GM12878 (cell line): ENCODE data around the gene SAFB. TPM values are rescaled to one million over a fixed set of nuclear protein-coding genes. Genes with fewer than 3 reads are reported as not detected.

Source experiments
- ATAC-seq: fragments of 200-7000 bp; cut with Tn5 transposase; 3 replicates; pipeline ENCODE4 v1.9.1; 2020; ENCODE audit warnings: mild to moderate bottlenecking, moderate library complexity
- BruUV-seq: library from RNA; stranded (reverse); fragments of 400-500 nt; replicated peaks from 2 replicates; lab custom pipeline; 2021; lab: Mats Ljungman, UMichigan
- CTCF ChIA-PET: fragments of 300-600 bp; sonication (Branson Sonifier 250); formaldehyde crosslinking; extraction: SDS; loops from one replicate; lab custom pipeline; 2021; ENCODE audit warnings: inconsistent platforms; lab: Yijun Ruan, JAX
- POLR2A ChIA-PET: fragments of 350-600 bp; formaldehyde crosslinking; extraction: SDS; loops from one replicate; lab custom pipeline; 2021; ENCODE audit warnings: inconsistent platforms; lab: Charles Lee
- RAD21 ChIA-PET: fragments of 300-600 bp; sonication (Branson Sonifier 250); formaldehyde crosslinking; loops from one replicate; lab custom pipeline; 2023; ENCODE audit warnings: antibody characterized with exemption; ENCODE audit not compliant: unreplicated experiment; lab: Charles Lee
- SMC1A ChIA-PET: fragments of 300-600 bp; sonication (Branson Sonifier 250); formaldehyde crosslinking; loops from one replicate; lab custom pipeline; 2023; ENCODE audit not compliant: unreplicated experiment, uncharacterized antibody; lab: Charles Lee
- DNase-seq: peaks from one replicate; pipeline ENCODE4 v3.0.0-alpha.2; 2011; ENCODE audit warnings: low read depth, low spot score
- FAIRE-seq: peaks from 3 replicates; lab custom pipeline; 2011; peaks lifted over from hg19 to GRCh38; lab: Jason Lieb, UNC
- H2AFZ ChIP-seq: 2 replicates; pipeline ENCODE4 v1.6.0; 2011; ENCODE audit warnings: low read depth, low read length, control low read depth; ENCODE audit not compliant: control insufficient read depth
- H3K27ac ChIP-seq: 2 replicates; pipeline ENCODE4 v1.5.1; 2011; ENCODE audit warnings: control low read depth; ENCODE audit not compliant: control insufficient read depth, insufficient read depth
- H3K27me3 ChIP-seq, 2 experiments: replicated peaks in 1 of 2; 2 replicates each; pipeline versions ENCODE4 v1.6.0 to v1.6.1; 2011; ENCODE audit warnings: low read length in 1 of 2; ENCODE audit not compliant: control insufficient read depth in 2 of 2, insufficient read depth in 2 of 2
- H3K36me3 ChIP-seq, 2 experiments: 2 replicates each; pipeline ENCODE4 v1.5.1; 2011; ENCODE audit warnings: low read length in 1 of 2; ENCODE audit not compliant: control insufficient read depth in 2 of 2, insufficient read depth in 2 of 2
- H3K4me1 ChIP-seq: 2 replicates; pipeline ENCODE4 v1.6.1; 2011; ENCODE audit warnings: mild to moderate bottlenecking, low read length, moderate library complexity, mixed read lengths; ENCODE audit not compliant: control insufficient read depth, insufficient read depth
- H3K4me2 ChIP-seq: 2 replicates; pipeline ENCODE4 v1.6.0; 2011; ENCODE audit warnings: control low read depth; ENCODE audit not compliant: control insufficient read depth, insufficient read depth
- H3K4me3 ChIP-seq: fragments of 200-600 bp; sonication (generic); 2 replicates; pipeline ENCODE4 v1.5.1; 2016
- H3K79me2 ChIP-seq: 2 replicates; pipeline ENCODE4 v1.6.0; 2011; ENCODE audit warnings: low read length; ENCODE audit not compliant: control insufficient read depth, insufficient read depth
- H3K9ac ChIP-seq: 2 replicates; pipeline ENCODE4 v1.8.0; 2011; ENCODE audit warnings: low read length, control low read depth, mixed read lengths; ENCODE audit not compliant: control insufficient read depth, insufficient read depth
- H3K9me3 ChIP-seq: replicated peaks from 3 replicates; pipeline ENCODE4 v1.5.1; 2011; ENCODE audit warnings: mild to moderate bottlenecking, low read length; ENCODE audit not compliant: control insufficient read depth, insufficient read depth
- H4K20me1 ChIP-seq: 2 replicates; pipeline ENCODE4 v1.6.0; 2011; ENCODE audit not compliant: control insufficient read depth, insufficient read depth
- BCL11A ChIP-seq: IDR thresholded peaks from 2 replicates; pipeline ENCODE4 v1.6.1; 2011; ENCODE audit warnings: low read depth, low read length
- CREM ChIP-seq: IDR thresholded peaks from 2 replicates; pipeline ENCODE4 v1.6.1; 2014; ENCODE audit warnings: antibody characterized with exemption, low read depth
- JUND ChIP-seq: IDR thresholded peaks from 2 replicates; pipeline ENCODE4 v1.6.1; 2012; ENCODE audit warnings: low read depth, mild to moderate bottlenecking, low read length, improper control_type of control experiment, moderate library complexity
- KAT2A ChIP-seq: conservative IDR thresholded peaks from 2 replicates; pipeline ENCODE4 v1.6.1; 2011; ENCODE audit warnings: low read depth, low read length; ENCODE audit not compliant: control insufficient read depth
- KDM1A ChIP-seq: fragments of 200-600 bp; sonication (generic); IDR thresholded peaks from 2 replicates; pipeline ENCODE4 v1.6.1; 2016; ENCODE audit warnings: borderline replicate concordance
- MEF2A ChIP-seq: IDR thresholded peaks from 2 replicates; pipeline ENCODE4 v1.6.1; 2011; ENCODE audit warnings: low read depth, mild to moderate bottlenecking, low read length, moderate library complexity; ENCODE audit not compliant: insufficient read depth
- NFXL1 ChIP-seq: fragments of 450-650 bp; IDR thresholded peaks from 2 replicates; pipeline ENCODE4 v1.6.1; 2017; ENCODE audit warnings: antibody characterized with exemption, mild to moderate bottlenecking, borderline replicate concordance
- NRF1 ChIP-seq: conservative IDR thresholded peaks from 2 replicates; pipeline ENCODE4 v1.6.1; 2011; ENCODE audit warnings: mild to moderate bottlenecking, low read depth, low read length, improper control_type of control experiment
- POLR2A ChIP-seq: IDR thresholded peaks from 2 replicates; pipeline ENCODE4 v1.6.1; 2011; ENCODE audit warnings: low read depth, mild to moderate bottlenecking, low read length
- POLR2AphosphoS5 ChIP-seq: IDR thresholded peaks from 2 replicates; pipeline ENCODE4 v1.6.1; 2011; ENCODE audit warnings: mild to moderate bottlenecking, low read length, inconsistent platforms
- RUNX3 ChIP-seq: IDR thresholded peaks from 2 replicates; pipeline ENCODE4 v1.6.1; 2012; ENCODE audit warnings: low read length, inconsistent platforms
- SIX5 ChIP-seq: IDR thresholded peaks from 2 replicates; pipeline ENCODE4 v1.6.1; 2011; ENCODE audit warnings: mild to moderate bottlenecking, low read depth, low read length, moderate library complexity; ENCODE audit not compliant: severe bottlenecking
- SREBF2 ChIP-seq: IDR thresholded peaks from 2 replicates; pipeline ENCODE4 v1.6.1; 2012; ENCODE audit warnings: mild to moderate bottlenecking, low read length
- STAT1 ChIP-seq: fragments of 450-650 bp; conservative IDR thresholded peaks from 2 replicates; pipeline ENCODE4 v1.6.1; 2014; ENCODE audit warnings: antibody characterized with exemption, mild to moderate bottlenecking
- STAT3 ChIP-seq: IDR thresholded peaks from 2 replicates; pipeline ENCODE4 v1.6.1; 2011; ENCODE audit warnings: low read depth, low read length, improper control_type of control experiment
- WRNIP1 ChIP-seq: IDR thresholded peaks from 2 replicates; pipeline ENCODE4 v1.6.1; 2011; ENCODE audit warnings: low read depth, low read length, improper control_type of control experiment, borderline replicate concordance
- YY1 ChIP-seq: IDR thresholded peaks from 2 replicates; pipeline ENCODE4 v1.6.1; 2011; ENCODE audit warnings: low read depth, mild to moderate bottlenecking, low read length
- ZNF384 ChIP-seq: IDR thresholded peaks from 2 replicates; pipeline ENCODE4 v1.6.1; 2012; ENCODE audit warnings: low read depth, mild to moderate bottlenecking, low read length, improper control_type of control experiment, borderline replicate concordance
- WGBS: methylation state at CpG from one replicate; pipeline ENCODE4 v1.1.6; 2016; ENCODE audit warnings: low lambda C conversion rate; ENCODE audit not compliant: insufficient replicate concordance, insufficient coverage; ENCODE audit errors: missing lambda C conversion rate; 5-methylcytosine and 5-hydroxymethylcytosine counted together
- in situ Hi-C: fragments of 300-500 bp; cut with MboI; formaldehyde crosslinking; loops from 9 replicates; pipeline ENCODE4 v1.14.3; 2018; ENCODE audit warnings: mixed read lengths
- intact Hi-C: fragments of 100-400 bp; cut with micrococcal nuclease; formaldehyde crosslinking; loops from one replicate; pipeline ENCODE4 v1.14.2; 2022; ENCODE audit not compliant: unreplicated experiment
- polyA plus RNA-seq, 11 experiments: library from polyadenylated mRNA; depleted of rRNA in 4 of 11; unstranded in 6 of 11; stranded (reverse) in 5 of 11; fragments of >200 nt; fragmentation: Nextera tagmentation in 4 of 11; fragmentation: Illumina TruSeq in 1 of 11; extraction: Ambion mirVana in 4 of 11; extraction: Trizol in 1 of 11; gene quantifications; 1 replicate in 1 of 11; 2 replicates in 10 of 11; pipeline versions ENCODE4 v1.2.1 to v1.2.3, GENCODE V29; 2011 to 2016; ENCODE audit warnings: inconsistent platforms in 2 of 11, missing spikeins in 2 of 11, low read depth in 1 of 11
- total RNA-seq, 4 experiments: library from RNA; depleted of rRNA in 3 of 4; stranded (reverse); fragments of >200 nt in 3 of 4; fragmentation: Illumina TruSeq in 1 of 4; extraction: Trizol in 1 of 4; gene quantifications; 2 replicates each; pipeline versions ENCODE4 v1.2.1 to v1.2.3, GENCODE V29; 2013 to 2021
- TF ChIP-seq, protein P1 (sequence below): IDR thresholded peaks from 2 replicates; pipeline ENCODE4 v1.6.1; 2012; ENCODE audit warnings: low read depth, low read length, improper control_type of control experiment

Gene SAFB
- total and polyA plus RNA-seq, 10 of the 15 experiments (the other 5 are each of a cell fraction or from before 2014, with no cell fraction given) = 1.6 to 131 (median 61.2) TPM

DNA sequence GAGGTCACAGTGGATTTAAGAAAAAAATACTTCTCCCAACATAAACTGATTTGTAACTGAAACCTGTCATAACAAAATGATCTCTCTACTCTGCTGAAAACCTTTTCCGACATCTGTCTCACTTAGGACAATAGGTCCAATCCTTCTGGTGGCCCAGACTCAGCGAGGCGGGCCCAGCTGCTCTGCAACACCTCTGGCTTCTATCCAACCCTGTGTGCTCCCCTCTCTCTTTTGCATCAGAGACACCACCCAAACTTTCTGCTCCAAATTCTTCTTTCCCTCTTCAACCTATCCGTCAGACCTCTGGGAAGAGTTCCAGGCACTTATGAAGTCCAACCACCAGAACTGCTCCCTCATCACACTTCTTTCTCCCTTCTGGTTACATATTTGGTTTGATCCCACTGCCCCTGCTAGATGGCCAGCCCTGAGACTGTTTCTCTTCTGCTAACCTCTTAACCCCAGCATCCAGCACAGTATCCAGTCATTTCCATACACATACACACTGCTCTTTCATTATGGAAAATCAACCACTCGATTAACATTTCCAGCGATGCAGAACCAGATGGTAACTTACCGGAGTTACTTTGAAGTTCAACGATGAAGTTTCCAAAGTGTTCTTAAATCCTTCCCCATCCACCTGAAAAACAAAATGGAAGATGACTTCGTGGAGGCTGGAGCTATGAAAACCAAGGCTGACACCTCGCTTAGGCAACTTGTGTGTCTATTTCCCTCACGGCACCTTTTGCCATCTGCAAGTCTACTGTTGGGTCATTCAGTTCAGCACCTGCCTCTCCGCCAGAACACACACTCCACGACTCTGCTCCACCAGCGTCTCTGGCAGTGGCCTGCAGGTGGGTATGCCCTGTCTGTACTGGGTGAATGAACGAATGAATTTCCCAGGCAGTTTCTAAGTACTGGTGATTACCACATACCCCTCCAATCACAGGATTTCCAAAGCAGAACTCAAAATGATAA lies 9.7 kb upstream of the SAFB start:
- RAD21 ChIA-PET = no interaction called here
- H4K20me1 ChIP-seq = no peaks in the 10 kb centered on the region

DNA sequence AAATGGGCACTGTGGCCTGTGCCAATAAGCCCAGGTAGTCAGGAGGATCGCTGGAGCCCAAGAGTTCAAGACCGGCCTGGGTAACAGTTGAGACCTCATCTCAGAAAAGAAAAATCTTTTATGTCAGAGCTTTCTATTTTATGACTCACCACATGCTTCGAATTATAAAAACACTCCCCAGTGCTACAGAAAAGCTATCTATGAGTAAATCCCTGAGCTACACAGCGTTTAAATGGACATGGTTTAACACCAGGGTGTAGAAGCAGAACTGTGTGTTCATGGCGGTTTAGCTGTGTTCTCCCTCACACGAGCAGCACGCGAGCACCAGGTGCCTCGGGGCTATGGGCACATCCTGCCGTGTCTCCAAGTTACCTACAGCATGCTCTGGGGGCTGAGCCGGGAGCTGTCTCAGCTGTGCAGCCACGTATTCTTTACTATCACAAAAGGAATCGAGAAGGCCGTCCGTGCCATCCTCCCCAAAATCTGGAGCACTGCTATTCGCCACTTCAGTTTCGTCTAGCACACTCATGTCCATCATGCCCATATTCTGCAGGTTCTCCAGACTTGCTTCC lies 7.0 kb upstream of the SAFB start:
- peaks cover 35% of the 10 kb centered on the region for H3K79me2 ChIP-seq
- FAIRE-seq (no peak), DNase-seq (no peak), ATAC-seq (no peak)
- H3K4me3 ChIP-seq = no peak overlapping the region
- BruUV-seq = no TSS peak
- no peaks in the 10 kb centered on the region for H3K9me3 ChIP-seq
- ChIA-PET SMC1A (interaction anchor here (0.8 kb wide), 1 partner anchor 9 kb away, joined by 3 read pairs; no protein-coding TSS in a partner anchor), POLR2A (no interaction called here), RAD21 (no interaction called here), CTCF (no interaction called here)
- WGBS = 95% methylated on average over 17 of the region's 17 CpGs
- H3K27ac ChIP-seq = no peak overlapping the region
- H3K36me3 ChIP-seq = peaks cover 15 to 42% of the 10 kb centered on the region in 2 experiments
- in situ Hi-C loops = no loop called here
- intact Hi-C loops = no loop called here
- no peak overlapping the region for H2AFZ ChIP-seq
- no peaks in the 10 kb centered on the region for H3K27me3 ChIP-seq
- no peaks in the 10 kb centered on the region for H4K20me1 ChIP-seq
- no peak overlapping the region for H3K9ac ChIP-seq
- H3K4me2 ChIP-seq = no peak overlapping the region
- H3K4me1 ChIP-seq = no peaks in the 10 kb centered on the region
- TF ChIP-seq BCL11A = no peak
- no peak for TF ChIP-seq ZNF384
- no peak for TF ChIP-seq SREBF2
- no peak for TF ChIP-seq RUNX3
- TF ChIP-seq NFXL1 = no peak
- TF ChIP-seq KAT2A = no peak
- no peak for TF ChIP-seq KDM1A
- no peak for TF ChIP-seq WRNIP1
- no peak for TF ChIP-seq STAT1
- TF ChIP-seq, protein P1, sequence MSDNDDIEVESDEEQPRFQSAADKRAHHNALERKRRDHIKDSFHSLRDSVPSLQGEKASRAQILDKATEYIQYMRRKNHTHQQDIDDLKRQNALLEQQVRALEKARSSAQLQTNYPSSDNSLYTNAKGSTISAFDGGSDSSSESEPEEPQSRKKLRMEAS = no peak
- TF ChIP-seq MEF2A = no peak
- no peak for TF ChIP-seq JUND
- TF ChIP-seq CREM = no peak
- no peak for TF ChIP-seq YY1
- TF ChIP-seq SIX5 = no peak
- TF ChIP-seq NRF1 = no peak

More for the DNA sequence above, 9.7 kb upstream of the SAFB start:
- no peak overlapping the region for H3K4me2 ChIP-seq
- no peak overlapping the region for H3K9ac ChIP-seq
- H3K27ac ChIP-seq = no peak overlapping the region
- POLR2A ChIA-PET = interaction anchor here (0.6 to 1.1 kb wide), 2 partner anchors 8 to 107 kb away, joined by 3 to 4 read pairs; partner anchors contain the start of gene LONP1
- 96% methylated on average over 15 of the region's 15 CpGs for WGBS
- ATAC-seq (no peak), FAIRE-seq (no peak), DNase-seq (no peak)
- SMC1A ChIA-PET = no interaction called here
- H3K27me3 ChIP-seq = no peaks in the 10 kb centered on the region
- TF ChIP-seq STAT3 (no peak), POLR2AphosphoS5 (peak; percentile 41; the same call in 1 of the 2 replicates), POLR2A (0 out of 2 replicates have a peak, but pooled peaks have one; percentile 25)
- in situ Hi-C loops = no loop called here
- intact Hi-C loops = no loop called here
- no peaks in the 10 kb centered on the region for H3K9me3 ChIP-seq
- H3K79me2 ChIP-seq = peaks cover 10% of the 10 kb centered on the region
- CTCF ChIA-PET = interaction anchor here (1.0 kb wide), 1 partner anchor 74 kb away, joined by 3 read pairs; no protein-coding TSS in a partner anchor
- H3K4me1 ChIP-seq = no peaks in the 10 kb centered on the region
- peaks cover 23 to 44% of the 10 kb centered on the region in 2 experiments for H3K36me3 ChIP-seq
- no TSS peak for BruUV-seq
- no peak overlapping the region for H3K4me3 ChIP-seq
- H2AFZ ChIP-seq = no peak overlapping the region
